ENCODE results near the gene RNF112. TPM values are rescaled to one million over a fixed set of nuclear protein-coding genes. Genes with fewer than 3 reads are reported as not detected.

The RNF112 gene
- total and polyA plus RNA-seq, 7 experiments from 2014 or later: 0.15 to 2.3 (median 1.1) TPM; not detected in 1

DNA sequence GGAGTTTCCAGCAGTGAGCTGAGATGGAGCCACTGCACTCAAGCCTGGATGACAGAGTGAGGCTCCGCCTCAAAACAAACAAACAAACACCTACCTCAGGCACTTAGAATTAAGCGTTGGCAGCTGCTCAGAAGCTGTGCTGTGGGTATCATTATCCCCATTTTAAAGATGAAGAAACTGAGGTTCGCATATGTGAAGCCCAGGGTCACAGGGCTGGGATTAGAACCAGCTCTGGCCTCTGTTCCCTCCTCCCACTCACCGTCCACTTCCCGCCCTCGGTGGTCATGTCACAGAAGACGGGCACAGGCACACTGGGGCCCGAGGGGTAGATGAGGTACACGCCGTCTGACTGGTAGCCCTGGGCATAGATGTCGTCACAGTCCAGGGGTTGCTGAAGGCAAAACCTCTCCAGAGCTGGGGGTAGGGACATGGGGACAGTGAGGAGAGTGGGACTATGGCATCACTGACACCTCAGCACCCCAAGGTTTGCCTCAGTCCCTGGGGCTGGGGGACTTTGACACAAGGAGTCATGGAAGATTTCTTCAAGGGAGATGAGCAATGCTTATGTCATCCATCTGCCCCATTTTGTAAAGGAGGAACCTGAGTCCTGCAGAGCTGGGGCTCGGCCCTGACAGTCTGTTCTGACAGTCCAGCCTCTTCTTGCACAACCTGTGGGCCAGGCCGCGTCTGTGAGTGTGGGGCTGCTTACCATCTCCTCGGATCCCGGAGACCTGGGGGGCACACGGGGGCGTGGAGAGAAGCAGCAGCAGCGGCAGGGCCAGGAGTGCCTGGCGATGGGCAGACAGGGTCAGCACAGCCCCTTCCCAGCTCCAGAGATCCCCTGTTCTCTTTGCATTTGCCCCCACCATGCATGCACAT is 24.7 kb upstream of the RNF112 start:
- Mint-ChIP-seq H3K9me3 (peaks cover 0 to under 1% (median 0%) of the 10 kb centered on the region in 11 donors), H3K36me3 (peaks cover 0 to 20% (median 0%) of the 10 kb centered on the region in 5 donors), H3K27ac (no peak overlapping the region), H3K27me3 (peaks cover 0 to 19% (median 0%) of the 10 kb centered on the region in 5 donors), H3K4me3 (no peak overlapping the region), H3K4me1 (peaks cover 0 to 13% (median 5%) of the 10 kb centered on the region in 7 donors)
- intact Hi-C loops (cut with micrococcal nuclease): no loop called here
- Histone ChIP-seq H3K4me3 (ENCODE audit: low read length) (no peak overlapping the region), H3K4me1 (ENCODE audit: control insufficient read depth in 2 of 2, insufficient read depth in 2 of 2, low read length in 2 of 2) (no peaks in the 10 kb centered on the region), H3K9me3 (ENCODE audit: control insufficient read depth in 2 of 3, low read length in 3 of 3) (no peaks in the 10 kb centered on the region), H3K27me3 (ENCODE audit: control insufficient read depth in 2 of 2, insufficient read depth in 2 of 2, low read length in 2 of 2) (no peaks in the 10 kb centered on the region), H3K36me3 (ENCODE audit: control insufficient read depth in 2 of 3, insufficient read depth in 3 of 3, low read length in 3 of 3) (peaks cover 0 to 34% (median 0%) of the 10 kb centered on the region in 3 experiments), H3K27ac (ENCODE audit: low read depth, low read length) (no peak overlapping the region)
- ATAC-seq (peak; percentile 84), DNase-seq (no peak)
- POLR2A ChIA-PET: no interaction called here
- CTCF ChIA-PET: interaction anchor here (0.6 kb wide), 1 partner anchor 61 kb away, joined by 3 read pairs; no protein-coding TSS in a partner anchor

DNA sequence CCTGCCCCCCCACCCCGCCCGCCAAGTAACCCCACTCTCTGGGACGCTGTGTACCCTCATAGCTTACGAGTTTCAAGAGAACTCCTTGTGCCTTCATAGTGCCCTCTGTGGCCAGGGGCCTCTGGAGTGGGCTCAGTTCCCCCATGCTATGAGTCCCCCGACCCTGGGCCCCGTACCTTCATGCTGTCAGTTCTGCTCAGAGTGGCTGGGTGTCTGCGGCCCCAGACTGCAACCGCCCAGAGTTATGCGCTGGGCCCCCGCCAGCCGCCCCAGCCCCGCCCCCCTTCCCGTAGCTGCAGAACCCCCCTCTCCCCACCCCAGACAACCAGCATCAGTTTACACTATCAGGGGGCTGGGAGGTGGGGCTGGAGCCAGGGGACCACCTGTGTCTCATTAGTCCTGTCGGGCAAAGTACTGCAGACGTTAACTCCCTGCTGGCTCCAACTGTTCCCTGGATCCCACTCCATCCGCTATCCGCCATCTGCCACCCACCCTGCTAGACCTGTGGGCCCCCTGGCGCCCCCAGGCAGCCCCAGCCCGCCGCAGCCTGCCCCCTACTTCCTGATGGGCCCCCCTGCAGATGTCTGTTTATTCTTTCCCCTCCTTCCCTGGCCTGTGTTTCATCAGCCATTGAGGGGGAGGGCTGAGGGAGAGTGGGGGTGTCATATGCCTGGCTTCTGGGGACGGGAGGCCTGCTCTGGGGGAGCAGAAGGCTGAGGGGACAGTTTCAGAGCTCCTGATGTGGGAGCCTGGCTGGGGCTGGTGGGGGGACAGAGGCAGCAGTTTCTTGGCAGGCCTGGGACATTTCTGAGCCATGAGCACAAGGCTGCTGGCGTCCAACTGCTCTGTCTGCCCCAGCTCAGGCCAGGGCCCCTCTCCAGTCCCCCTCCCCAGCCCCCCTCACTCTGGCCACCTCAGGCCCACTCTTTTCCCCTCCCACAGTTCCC is 23.8 kb upstream of the RNF112 start, which contains the start of gene MFAP4:
Gene MFAP4 (minus strand): TSS at position 217 of the 947 bp plus-strand sequence. CDS start 35 bp downstream, at position 182.
- Histone ChIP-seq H3K4me3 (ENCODE audit: low read length) (no peak within 1 kb of the TSS), H3K4me1 (ENCODE audit: control insufficient read depth in 2 of 2, insufficient read depth in 2 of 2, low read length in 2 of 2) (no peaks in the 10 kb centered on the region), H3K9me3 (ENCODE audit: control insufficient read depth in 2 of 3, low read length in 3 of 3) (no peaks in the 10 kb centered on the region), H3K36me3 (ENCODE audit: control insufficient read depth in 2 of 3, insufficient read depth in 3 of 3, low read length in 3 of 3) (peaks cover 0 to 25% (median 0%) of the 10 kb centered on the region in 3 experiments), H3K27me3 (ENCODE audit: control insufficient read depth in 2 of 2, insufficient read depth in 2 of 2, low read length in 2 of 2) (no peaks in the 10 kb centered on the region), H3K27ac (ENCODE audit: low read depth, low read length) (no peak within 1 kb of the TSS)
- H3K27me3 Mint-ChIP-seq: peaks cover 0 to 20% (median 0%) of the 10 kb centered on the region in 5 donors
- peaks cover 0 to 16% (median 0%) of the 10 kb centered on the region in 5 donors for H3K36me3 Mint-ChIP-seq
- peaks cover 0 to 13% (median 5%) of the 10 kb centered on the region in 7 donors for H3K4me1 Mint-ChIP-seq
- CTCF ChIA-PET: no interaction called here
- H3K27ac Mint-ChIP-seq: peak within 1 kb of the TSS in 1 of 9 donors; percentile 33
- intact Hi-C loops (cut with micrococcal nuclease): no loop called here
- H3K4me3 Mint-ChIP-seq: peak within 1 kb of the TSS in 1 of 10 donors; percentile 50
- ATAC-seq (no peak), DNase-seq (no peak)
- no peaks in the 10 kb centered on the region for H3K9me3 Mint-ChIP-seq
- POLR2A ChIA-PET: no interaction called here

DNA sequence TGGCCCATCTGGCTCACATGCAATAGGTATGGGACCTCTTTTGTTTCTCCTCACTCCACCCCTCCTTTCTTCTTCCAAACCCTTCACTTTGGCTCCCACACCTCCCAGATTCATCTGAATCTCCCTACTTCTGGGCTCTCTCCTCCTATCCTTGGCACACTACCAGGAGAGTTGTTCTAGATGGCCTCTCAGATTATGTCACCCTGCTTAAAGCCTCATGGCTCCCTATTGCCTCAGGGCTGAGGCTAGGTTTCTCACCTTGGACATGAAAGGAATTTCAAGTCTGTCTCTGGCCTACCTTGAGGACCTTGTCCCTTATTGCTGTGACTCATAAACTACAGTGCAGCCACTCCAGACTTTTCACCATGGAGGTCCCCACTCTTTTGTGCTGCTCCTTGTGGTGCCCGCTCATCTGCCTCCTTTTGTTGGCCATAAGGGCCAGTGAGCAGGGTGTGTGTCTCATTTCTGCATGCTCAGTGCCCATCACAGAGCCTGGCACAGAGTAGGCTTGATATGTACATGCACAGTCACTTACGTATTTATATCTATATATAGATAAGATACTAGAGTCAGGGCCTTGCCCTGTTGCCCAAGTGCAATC is 23.0 kb upstream of the RNF112 start:
- Mint-ChIP-seq H3K27ac (peak overlapping the region in 1 of 9 donors; percentile 33), H3K27me3 (peaks cover 0 to 27% (median 0%) of the 10 kb centered on the region in 5 donors), H3K36me3 (peaks cover 0 to 13% (median 0%) of the 10 kb centered on the region in 5 donors), H3K4me3 (peak overlapping the region in 1 of 10 donors; percentile 50), H3K9me3 (no peaks in the 10 kb centered on the region), H3K4me1 (peaks cover 0 to 13% (median 5%) of the 10 kb centered on the region in 7 donors)
- intact Hi-C loops (cut with micrococcal nuclease): no loop called here
- CTCF ChIA-PET: interaction anchor here (1.1 kb wide), 1 partner anchor 10 kb away, joined by 3 read pairs; the partner anchor contains the start of gene MAPK7
- Histone ChIP-seq H3K9me3 (ENCODE audit: control insufficient read depth in 2 of 3, low read length in 3 of 3) (no peaks in the 10 kb centered on the region), H3K36me3 (ENCODE audit: control insufficient read depth in 2 of 3, insufficient read depth in 3 of 3, low read length in 3 of 3) (peaks cover 0 to 18% (median 0%) of the 10 kb centered on the region in 3 experiments), H3K27me3 (ENCODE audit: control insufficient read depth in 2 of 2, insufficient read depth in 2 of 2, low read length in 2 of 2) (no peaks in the 10 kb centered on the region), H3K27ac (ENCODE audit: low read depth, low read length) (no peak overlapping the region), H3K4me3 (ENCODE audit: low read length) (no peak overlapping the region), H3K4me1 (ENCODE audit: control insufficient read depth in 2 of 2, insufficient read depth in 2 of 2, low read length in 2 of 2) (no peaks in the 10 kb centered on the region)
- POLR2A ChIA-PET: no interaction called here
- DNase-seq (no peak), ATAC-seq (no peak)

DNA sequence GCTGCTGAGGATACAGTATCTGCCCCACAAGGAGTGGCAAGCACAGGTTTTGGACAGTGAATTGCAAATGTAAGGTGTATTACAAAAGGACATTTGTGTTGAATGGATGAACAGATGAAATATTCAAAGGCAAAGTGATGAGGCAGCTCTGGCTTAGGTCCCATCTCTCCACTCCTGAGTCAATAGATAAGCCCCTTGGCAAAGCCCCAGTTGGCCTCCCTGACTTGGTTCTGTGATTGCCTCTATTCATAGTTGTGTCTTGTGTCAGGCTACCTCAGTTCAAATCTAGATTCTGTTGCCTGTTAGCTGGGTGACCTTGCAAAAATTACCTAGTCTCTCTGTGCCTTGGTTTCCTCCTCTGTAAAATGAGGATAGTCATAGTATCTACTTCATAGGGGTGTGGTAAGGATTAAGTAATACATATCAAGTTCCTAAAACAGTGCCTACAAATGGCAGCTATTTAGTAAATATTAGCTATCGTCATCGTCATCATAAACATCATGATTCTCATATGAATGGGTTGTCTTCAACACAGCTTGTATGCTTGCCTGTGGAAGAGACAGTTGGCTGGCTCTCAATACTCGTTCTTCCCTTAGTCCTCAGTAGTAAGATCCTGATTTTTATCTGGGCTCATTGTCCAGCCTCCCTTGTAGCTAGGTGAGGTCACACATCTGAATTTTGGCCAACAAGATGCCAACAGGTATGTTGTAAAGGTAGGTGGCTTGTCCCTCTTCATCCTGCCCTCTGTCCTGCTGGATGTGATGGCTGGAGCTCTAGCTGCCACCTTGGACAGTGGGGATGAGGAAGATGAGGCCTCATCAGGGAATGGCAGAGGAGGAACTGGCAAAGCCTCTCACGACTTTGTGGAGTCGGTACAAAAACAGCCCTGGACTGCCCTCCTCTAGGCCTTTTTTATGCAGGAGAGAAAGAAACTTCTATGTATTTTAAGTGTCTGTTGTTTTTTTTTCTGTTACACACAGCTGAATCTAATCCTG is 21.9 kb upstream of the RNF112 start:
- Histone ChIP-seq H3K4me1 (ENCODE audit: control insufficient read depth in 2 of 2, insufficient read depth in 2 of 2, low read length in 2 of 2) (no peaks in the 10 kb centered on the region), H3K36me3 (ENCODE audit: control insufficient read depth in 2 of 3, insufficient read depth in 3 of 3, low read length in 3 of 3) (peaks cover 0 to 8% (median 0%) of the 10 kb centered on the region in 3 experiments), H3K27me3 (ENCODE audit: control insufficient read depth in 2 of 2, insufficient read depth in 2 of 2, low read length in 2 of 2) (no peaks in the 10 kb centered on the region), H3K9me3 (ENCODE audit: control insufficient read depth in 2 of 3, low read length in 3 of 3) (no peaks in the 10 kb centered on the region), H3K27ac (ENCODE audit: low read depth, low read length) (no peak overlapping the region), H3K4me3 (ENCODE audit: low read length) (no peak overlapping the region)
- ATAC-seq (peak; percentile 25), DNase-seq (no peak)
- intact Hi-C loops (cut with micrococcal nuclease): no loop called here
- H3K27ac Mint-ChIP-seq: peak overlapping the region in 1 of 9 donors; percentile 19
- ChIA-PET POLR2A (interaction anchor here (0.6 to 1.1 kb wide), 3 partner anchors 11 to 377 kb away, joined by 3 to 4 read pairs (median 3); no protein-coding TSS in a partner anchor), CTCF (interaction anchor here (1.0 to 1.1 kb wide), 2 partner anchors 11 to 26 kb away, joined by 3 read pairs; partner anchors contain the start of genes B9D1 and MAPK7)
- H3K4me3 Mint-ChIP-seq: no peak overlapping the region
- H3K4me1 Mint-ChIP-seq: peaks cover 0 to 13% (median 4%) of the 10 kb centered on the region in 7 donors
- H3K9me3 Mint-ChIP-seq: no peaks in the 10 kb centered on the region
- H3K36me3 Mint-ChIP-seq: peaks cover 0 to 7% (median 0%) of the 10 kb centered on the region in 5 donors
- H3K27me3 Mint-ChIP-seq: peaks cover 0 to 38% (median 0%) of the 10 kb centered on the region in 5 donors

DNA sequence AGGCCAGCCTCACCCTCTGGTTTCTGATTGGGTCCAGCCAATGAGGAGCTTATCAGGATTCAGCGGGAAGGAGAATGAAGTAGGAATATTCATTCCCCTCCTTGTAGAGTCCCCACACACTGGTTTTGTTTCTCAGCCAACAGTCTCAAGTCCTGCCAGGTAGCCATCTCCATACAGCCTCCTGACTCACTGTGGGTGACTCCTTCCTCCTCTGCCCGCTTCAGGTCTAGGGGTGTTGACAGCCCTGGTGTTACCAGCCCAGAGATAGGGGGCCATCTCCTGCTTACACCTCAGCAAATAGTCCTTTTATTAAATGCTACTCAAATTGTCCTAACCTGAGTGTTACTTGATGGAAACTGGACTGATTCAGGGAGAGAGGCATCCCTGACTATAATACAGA is 20.1 kb upstream of the RNF112 start:
- Mint-ChIP-seq H3K27me3 (peaks cover 0 to 49% (median 0%) of the 10 kb centered on the region in 5 donors), H3K4me3 (no peak overlapping the region), H3K9me3 (no peaks in the 10 kb centered on the region), H3K4me1 (peaks cover 0 to 7% (median 3%) of the 10 kb centered on the region in 7 donors), H3K36me3 (peaks cover 0 to 1% (median 0%) of the 10 kb centered on the region in 5 donors), H3K27ac (no peak overlapping the region)
- ChIA-PET POLR2A (no interaction called here), CTCF (interaction anchor here (0.6 kb wide), 1 partner anchor 80 kb away, joined by 3 read pairs; no protein-coding TSS in a partner anchor)
- no peaks in the 10 kb centered on the region for H3K36me3 ChIP-seq (ENCODE audit: control insufficient read depth in 2 of 3, insufficient read depth in 3 of 3, low read length in 3 of 3)
- intact Hi-C loops (cut with micrococcal nuclease): no loop called here
- no peak overlapping the region for H3K4me3 ChIP-seq (ENCODE audit: low read length)
- no peak overlapping the region for H3K27ac ChIP-seq (ENCODE audit: low read depth, low read length)
- DNase-seq (no peak), ATAC-seq (no peak)
- no peaks in the 10 kb centered on the region for H3K27me3 ChIP-seq (ENCODE audit: control insufficient read depth in 2 of 2, insufficient read depth in 2 of 2, low read length in 2 of 2)
- H3K4me1 ChIP-seq (ENCODE audit: control insufficient read depth in 2 of 2, insufficient read depth in 2 of 2, low read length in 2 of 2): no peaks in the 10 kb centered on the region
- no peaks in the 10 kb centered on the region for H3K9me3 ChIP-seq (ENCODE audit: control insufficient read depth in 2 of 3, low read length in 3 of 3)
